ENCODE measurements around the gene ERLIN1.

ERLIN1 gene

DNA sequence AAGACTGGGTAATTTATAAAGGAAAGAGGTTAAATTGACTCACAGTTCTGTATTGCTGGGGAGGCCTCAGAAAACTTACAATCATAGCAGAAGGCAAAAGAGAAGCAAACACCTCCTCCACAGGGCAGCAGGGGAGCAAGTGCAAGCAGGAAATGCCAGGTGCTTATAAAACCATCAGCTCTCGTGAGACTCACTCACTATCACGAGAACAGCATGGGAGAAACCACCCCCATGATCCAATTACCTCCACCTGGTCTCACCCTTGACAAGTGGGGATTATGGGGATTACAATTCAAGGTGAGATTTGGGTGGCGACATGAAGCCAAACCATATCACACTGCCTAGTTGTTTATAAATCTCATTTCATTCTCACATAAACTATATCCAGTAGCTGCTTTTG, 76.2 kb downstream of the ERLIN1 start:
- Histone ChIP-seq H3K9me3 (no peaks in the 10 kb centered on the region), H3K4me1 (no peaks in the 10 kb centered on the region), H3K4me3 (no peak overlapping the region), H3K36me3 (replicated peaks) (no peaks in the 10 kb centered on the region), H3K27me3 (ENCODE audit: low read depth) (no peaks in the 10 kb centered on the region)
- DNase-seq (ENCODE audit: low spot score in 2 of 2) = no peak
- in situ Hi-C loops (cut with MboI; ENCODE audit: low sequenced_read_pairs) = no loop called here

DNA sequence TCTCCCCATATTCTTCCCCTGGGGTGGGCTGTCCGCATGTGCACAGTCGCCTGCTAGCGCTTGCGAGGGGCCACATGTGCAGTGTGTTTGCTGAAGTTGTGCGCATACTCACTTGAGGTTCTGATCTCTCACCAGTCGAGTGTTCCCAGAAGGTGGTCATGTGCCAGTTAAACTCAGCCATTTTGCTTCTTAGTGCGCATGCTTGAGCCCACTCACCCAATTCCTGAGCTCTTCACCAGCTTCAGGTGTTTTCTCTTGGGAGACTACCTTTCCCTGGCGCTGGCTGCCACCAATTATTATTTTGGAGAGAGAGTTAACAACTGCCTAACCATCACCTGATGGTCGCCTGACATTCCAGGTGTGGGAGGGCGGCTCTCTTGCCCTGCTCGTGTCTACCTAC, 79.0 kb downstream of the ERLIN1 start:
- in situ Hi-C loops (cut with MboI; ENCODE audit: low sequenced_read_pairs) = no loop called here
- Histone ChIP-seq H3K9me3 (no peaks in the 10 kb centered on the region), H3K36me3 (replicated peaks) (no peaks in the 10 kb centered on the region), H3K4me3 (no peak overlapping the region), H3K4me1 (no peaks in the 10 kb centered on the region), H3K27me3 (ENCODE audit: low read depth) (no peaks in the 10 kb centered on the region)
- DNase-seq (ENCODE audit: low spot score in 2 of 2) = no peak

DNA sequence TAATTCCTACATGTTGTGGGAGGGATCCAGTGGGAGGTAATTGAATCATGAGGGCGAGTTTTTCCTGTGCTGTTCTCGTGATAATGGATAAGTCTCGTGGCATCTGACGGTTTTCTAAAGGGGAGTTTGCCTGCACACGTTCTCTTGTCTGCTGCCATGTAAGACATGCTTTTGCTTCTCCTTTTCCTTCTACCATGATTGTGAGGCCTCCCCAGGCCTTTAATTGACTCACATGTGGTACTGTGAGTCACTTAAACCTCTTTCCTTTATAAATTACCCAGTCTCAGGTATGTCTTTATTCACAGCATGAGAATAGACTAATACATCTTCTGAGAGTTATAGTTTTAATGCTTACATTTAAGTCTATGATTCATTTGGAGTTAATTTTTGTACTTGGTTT, 81.5 kb downstream of the ERLIN1 start:
- in situ Hi-C loops (cut with MboI; ENCODE audit: low sequenced_read_pairs) = no loop called here
- Histone ChIP-seq H3K4me1 (no peaks in the 10 kb centered on the region), H3K36me3 (replicated peaks) (no peaks in the 10 kb centered on the region), H3K27me3 (ENCODE audit: low read depth) (no peaks in the 10 kb centered on the region; the same call in 1 of the 2 replicates), H3K9me3 (no peaks in the 10 kb centered on the region), H3K4me3 (no peak overlapping the region)
- DNase-seq (ENCODE audit: low spot score in 2 of 2) = no peak

DNA sequence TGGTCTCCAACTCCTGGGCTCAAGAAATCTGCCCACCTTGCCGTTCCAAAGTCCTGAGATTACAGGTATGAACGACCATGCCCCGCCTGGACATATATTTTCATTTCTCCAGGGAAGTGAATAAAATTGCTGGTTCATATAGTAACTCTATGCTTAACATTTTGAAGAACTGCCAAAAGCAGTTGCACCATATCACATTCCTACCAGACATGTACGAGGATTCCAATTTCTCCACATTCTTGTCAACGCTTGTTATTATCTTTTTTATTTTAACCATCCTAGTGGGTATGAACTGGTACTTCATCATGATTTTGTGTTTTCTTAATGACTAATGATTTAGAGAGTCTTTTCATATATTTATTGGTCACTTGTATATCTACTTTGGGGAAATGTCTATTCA, 82.2 kb downstream of the ERLIN1 start:
- DNase-seq (ENCODE audit: low spot score in 2 of 2) = no peak
- in situ Hi-C loops (cut with MboI; ENCODE audit: low sequenced_read_pairs) = no loop called here
- H3K9me3 ChIP-seq = no peaks in the 10 kb centered on the region

DNA sequence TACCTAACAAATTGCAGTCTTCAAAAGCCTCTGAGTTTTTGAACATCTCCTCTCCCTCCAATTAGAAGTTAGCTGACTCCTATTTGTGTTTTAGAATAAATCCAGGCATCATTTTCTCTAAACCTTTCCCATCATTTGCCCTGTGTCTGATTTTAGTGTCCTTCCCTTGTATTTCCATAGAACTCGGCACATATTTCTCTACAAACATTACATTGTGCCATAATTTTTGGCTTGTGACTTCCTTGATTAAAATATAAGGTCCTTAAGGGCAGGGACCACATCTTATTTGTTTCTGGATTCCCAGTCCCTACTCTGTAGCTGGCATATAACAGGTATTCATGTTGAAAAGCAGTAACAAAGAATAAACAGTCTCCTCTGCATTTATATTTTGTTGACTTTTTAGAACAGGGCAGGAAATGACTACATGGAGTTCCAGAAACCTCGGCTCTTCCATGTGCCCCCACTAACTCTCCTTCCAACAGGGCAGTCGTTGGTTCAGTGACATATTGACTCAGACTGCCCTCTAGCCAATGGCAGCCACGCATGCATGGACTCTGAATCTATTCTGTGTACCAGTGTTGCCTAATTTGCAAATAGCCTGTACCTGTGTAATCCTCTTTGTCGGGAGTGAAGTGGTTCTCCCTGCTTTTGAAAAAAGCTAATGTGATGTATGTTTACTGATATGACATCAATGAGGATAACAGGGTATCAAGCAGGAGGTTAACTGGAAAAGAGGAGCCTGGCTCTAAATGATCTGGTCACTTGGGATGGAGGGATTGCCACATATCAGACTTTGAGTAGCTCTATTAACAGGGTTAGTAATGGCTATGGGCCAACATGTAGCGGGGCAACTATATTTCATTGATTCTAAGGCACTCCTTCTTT, 84.4 kb downstream of the ERLIN1 start:
- Histone ChIP-seq H3K27me3 (ENCODE audit: low read depth) (no peaks in the 10 kb centered on the region; the same call in 1 of the 2 replicates), H3K4me1 (no peaks in the 10 kb centered on the region), H3K36me3 (replicated peaks) (no peaks in the 10 kb centered on the region), H3K9me3 (no peaks in the 10 kb centered on the region), H3K4me3 (no peak overlapping the region)
- DNase-seq (ENCODE audit: low spot score in 2 of 2) = no peak
- in situ Hi-C loops (cut with MboI; ENCODE audit: low sequenced_read_pairs) = no loop called here

More for the DNA sequence above, 82.2 kb downstream of the ERLIN1 start:
- Histone ChIP-seq H3K4me1 (no peaks in the 10 kb centered on the region), H3K4me3 (no peak overlapping the region), H3K27me3 (ENCODE audit: low read depth) (no peaks in the 10 kb centered on the region; the same call in 1 of the 2 replicates), H3K36me3 (replicated peaks) (no peaks in the 10 kb centered on the region)

DNA sequence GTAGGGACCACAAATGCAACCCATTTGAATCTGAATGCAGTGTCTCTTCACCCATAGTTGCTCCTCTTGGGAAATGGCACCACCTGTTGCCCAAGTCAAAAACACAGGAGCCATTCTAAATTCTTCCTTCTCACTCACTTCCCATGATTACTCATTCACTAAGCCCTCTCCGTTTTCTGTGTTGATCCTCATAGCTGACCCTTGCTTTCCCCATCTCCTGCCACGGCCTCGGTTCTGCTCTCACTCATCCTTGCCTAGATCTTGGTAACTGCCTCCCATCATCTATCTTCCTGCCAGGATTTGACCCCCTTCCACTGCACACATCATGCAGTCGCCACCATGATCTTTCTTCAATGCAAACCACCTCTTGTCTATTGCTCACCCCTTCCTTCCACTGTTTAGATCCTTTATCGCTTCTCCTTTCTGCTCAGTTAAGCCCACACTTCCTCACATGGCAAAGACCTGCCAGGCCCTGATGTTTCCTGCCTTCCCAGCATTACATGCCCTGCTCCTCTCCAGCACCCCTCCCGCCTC, 85.1 kb downstream of the ERLIN1 start:
- no peak for DNase-seq (ENCODE audit: low spot score in 2 of 2)
- H3K4me3 ChIP-seq = no peak overlapping the region
- no peaks in the 10 kb centered on the region for H3K9me3 ChIP-seq
- no peaks in the 10 kb centered on the region for H3K4me1 ChIP-seq
- in situ Hi-C loops (cut with MboI; ENCODE audit: low sequenced_read_pairs) = no loop called here
- no peaks in the 10 kb centered on the region for H3K36me3 ChIP-seq (replicated peaks)
- no peaks in the 10 kb centered on the region; the same call in 1 of the 2 replicates for H3K27me3 ChIP-seq (ENCODE audit: low read depth)
